RWPE1 (cell line): Measurements from ENCODE around the gene LVRN.
"Not testable (repeated sequence)": the region's sequence is repeated elsewhere in the genome, so short reads cannot be mapped to it uniquely, and the experiment has no call there.

Experiments used
- CTCF ChIA-PET: fragments of 350-600 bp; sonication (Branson Sonifier 250); formaldehyde crosslinking; extraction: SDS; loops from one replicate; lab custom pipeline; 2021; lab: Yijun Ruan, JAX
- POLR2A ChIA-PET: fragments of 400-600 bp; formaldehyde crosslinking; extraction: SDS; loops from one replicate; lab custom pipeline; 2020; ENCODE audit warnings: antibody characterized with exemption; ENCODE audit not compliant: low non-redundant PET; lab: Yijun Ruan, JAX
- DNase-seq: peaks from one replicate; pipeline ENCODE4 v3.0.0; 2012; ENCODE audit warnings: low spot score
- H3K27ac ChIP-seq: fragments of 450-650 bp; 2 replicates; pipeline ENCODE4 v1.5.1; 2017
- CTCF ChIP-seq: fragments of 450-650 bp; conservative IDR thresholded peaks from 2 replicates; pipeline ENCODE4 v1.5.1; 2017; ENCODE audit warnings: low read depth, mild to moderate bottlenecking

LVRN gene

GRCh38 chr5:115962239-115962564 lies at the start of gene LVRN:
TSS of gene LVRN (plus strand) at chr5:115962475. CDS start at chr5:115962618, 143 bp downstream.
- no peak within 1 kb of the TSS for H3K27ac ChIP-seq
- no peak for DNase-seq
- TF ChIP-seq CTCF = no peak
- ChIA-PET CTCF (interaction anchor here (0.7 kb wide), 1 partner anchor 327 kb away, joined by 3 read pairs; no protein-coding TSS in a partner anchor), POLR2A (no interaction called here)

DNA sequence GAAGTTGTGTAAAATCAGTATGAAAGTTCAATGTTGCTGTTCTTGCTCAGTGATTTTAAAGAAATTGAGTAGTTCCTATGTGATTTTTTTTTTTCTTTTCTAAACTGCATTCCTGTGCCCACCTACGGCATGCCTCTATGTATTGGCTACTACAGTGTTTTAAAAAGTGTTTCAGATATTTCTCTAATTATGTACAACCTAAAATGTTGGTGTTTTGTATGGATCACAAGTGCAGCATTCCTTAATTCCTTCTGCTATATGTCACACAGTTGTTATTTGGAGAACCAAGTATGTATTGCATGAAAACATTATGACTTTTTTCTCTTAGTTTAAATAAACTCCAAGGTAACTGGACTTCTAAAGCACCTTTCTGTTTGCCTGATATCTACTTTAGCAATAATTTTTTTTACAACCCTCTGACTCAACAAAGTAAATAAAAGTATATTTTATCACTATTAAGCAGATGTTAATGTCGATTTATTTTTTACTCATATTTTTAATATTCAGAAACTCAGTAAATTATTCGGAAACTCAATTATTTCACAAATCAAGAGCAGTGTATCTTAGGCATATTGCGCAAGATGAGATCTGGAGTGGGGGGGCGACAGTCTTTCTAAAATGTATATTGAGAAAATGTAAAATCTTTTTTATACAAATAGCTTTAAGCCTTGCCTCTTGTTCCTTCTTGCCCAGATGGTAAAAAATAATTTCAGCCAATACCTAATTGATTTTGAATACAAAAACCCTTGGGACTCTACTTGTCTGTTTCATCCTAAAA lies 48.5 kb upstream of the LVRN start:
- CTCF ChIA-PET = interaction anchor here (0.6 to 0.7 kb wide), 2 partner anchors 197 to 895 kb away, joined by 3 read pairs; no protein-coding TSS in a partner anchor
- H3K27ac ChIP-seq, POLR2A ChIA-PET, DNase-seq: not testable (repeated sequence)

DNA sequence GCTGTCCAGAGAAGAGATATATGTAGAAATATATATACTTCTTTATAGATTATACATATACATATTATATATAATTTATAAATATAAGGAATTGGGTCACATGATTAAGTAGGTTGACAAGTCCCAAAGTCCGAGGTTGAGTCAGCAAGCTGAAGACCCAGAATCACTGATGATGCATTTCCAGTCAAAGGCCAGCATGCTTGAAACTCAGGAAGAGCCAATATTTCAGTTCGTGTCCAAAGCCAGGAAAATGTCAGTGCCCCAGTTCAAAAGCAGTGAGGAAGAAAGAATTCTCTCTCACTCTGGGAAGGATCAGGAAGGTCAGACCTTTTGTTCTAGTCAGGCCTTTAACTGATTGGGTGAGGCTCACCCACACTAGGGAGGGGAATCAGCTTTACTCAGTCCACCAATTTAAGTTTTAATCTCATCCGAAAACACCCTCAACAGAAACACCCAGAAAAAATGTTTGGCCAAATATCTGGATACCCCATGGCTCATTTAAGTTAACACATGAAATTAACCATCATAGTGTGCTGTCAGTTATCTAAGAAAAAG lies 42.0 kb upstream of the LVRN start:
- TF ChIP-seq CTCF = no peak
- ChIA-PET POLR2A (no interaction called here), CTCF (no interaction called here)
- no peak overlapping the region for H3K27ac ChIP-seq
- no peak for DNase-seq

DNA sequence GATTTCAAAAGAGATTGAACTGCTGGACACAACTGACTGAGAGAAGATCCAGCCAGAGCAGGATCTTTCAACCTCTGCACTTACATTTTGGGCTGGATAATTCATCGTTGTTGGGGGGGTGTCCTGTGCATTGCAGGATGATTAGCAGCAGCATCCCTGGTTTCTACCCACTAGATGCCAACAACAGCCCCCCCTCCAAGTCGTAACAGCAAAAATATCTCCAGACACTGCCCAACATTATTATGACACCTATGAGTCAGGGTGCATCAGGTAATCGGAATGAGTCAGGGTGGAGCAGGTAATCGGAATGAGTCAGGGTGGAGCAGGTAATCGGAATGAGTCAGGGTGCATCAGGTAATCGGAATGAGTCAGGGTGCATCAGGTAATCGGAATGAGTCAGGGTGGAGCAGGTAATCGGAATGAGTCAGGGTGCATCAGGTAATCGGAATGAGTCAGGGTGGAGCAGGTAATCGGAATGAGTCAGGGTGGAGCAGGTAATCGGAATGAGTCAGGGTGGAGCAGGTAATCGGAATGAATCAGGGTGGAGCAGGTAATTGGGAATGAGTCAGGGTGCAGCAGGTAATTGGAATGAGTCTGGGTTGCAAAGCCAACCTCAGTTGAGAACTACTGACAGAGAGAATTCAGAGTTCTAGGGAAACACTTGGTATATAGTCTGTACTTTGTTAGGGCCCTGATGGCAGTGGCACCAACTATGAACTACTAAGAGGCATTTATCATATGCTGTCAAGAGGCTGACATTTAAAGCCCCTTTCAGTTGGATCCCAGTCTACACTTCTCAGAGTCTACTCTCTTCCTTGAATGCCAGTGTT lies 33.5 kb upstream of the LVRN start:
- peak; percentile 39 for DNase-seq
- CTCF ChIA-PET = interaction anchor here (0.7 kb wide), 1 partner anchor 200 kb away, joined by 3 read pairs; no protein-coding TSS in a partner anchor
- POLR2A ChIA-PET = not testable (repeated sequence)

DNA sequence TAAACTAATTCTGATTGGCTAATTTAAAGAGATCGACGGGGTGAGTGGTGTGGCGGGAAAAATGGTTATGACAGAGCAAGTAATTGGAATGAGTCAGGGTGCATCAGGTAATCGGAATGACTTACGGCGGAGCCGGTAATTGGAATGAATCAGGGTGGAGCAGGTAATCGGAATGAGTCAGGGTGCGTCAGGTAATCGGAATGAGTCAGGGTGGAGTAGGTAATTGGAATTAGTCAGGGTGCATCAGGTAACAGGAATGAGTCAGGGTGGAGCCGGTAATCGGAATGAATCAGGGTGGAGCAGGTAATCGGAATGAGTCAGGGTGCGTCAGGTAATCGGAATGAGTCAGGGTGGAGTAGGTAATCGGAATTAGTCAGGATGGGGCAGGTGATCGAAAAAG lies 32.1 kb upstream of the LVRN start:
- CTCF ChIA-PET, POLR2A ChIA-PET: not testable (repeated sequence)
- peak; percentile 41 for DNase-seq
- peak overlapping the region; percentile 69 for H3K27ac ChIP-seq

More for the DNA sequence above, 33.5 kb upstream of the LVRN start:
- peak overlapping the region; percentile 52 for H3K27ac ChIP-seq

GRCh38 chr5:115930630-115931337 lies 31.5 kb upstream of the LVRN start:
- CTCF ChIA-PET = no interaction called here
- POLR2A ChIA-PET = no interaction called here
- DNase-seq = no peak
- H3K27ac ChIP-seq = no peak overlapping the region
- no peak for TF ChIP-seq CTCF

GRCh38 chr5:115932991-115933390 lies 29.3 kb upstream of the LVRN start:
- no peak for TF ChIP-seq CTCF
- ChIA-PET POLR2A (no interaction called here), CTCF (interaction anchor here (0.6 kb wide), 1 partner anchor 135 kb away, joined by 3 read pairs; no protein-coding TSS in a partner anchor)
- no peak overlapping the region for H3K27ac ChIP-seq
- DNase-seq = no peak
